CD4-positive, alpha-beta memory T cell (primary cell): ENCODE measurements around the gene MTERF1. TPM values are rescaled to one million over a fixed set of nuclear protein-coding genes. Genes with fewer than 3 reads are reported as not detected.
A peak's percentile ranks its signal among the peaks of the same experiment; 100 is the strongest.

Experiments used
- CTCF ChIA-PET: fragments of 350-600 bp; sonication (Branson Sonifier 250); formaldehyde crosslinking; loops from one replicate; lab custom pipeline; 2021; ENCODE audit warnings: inconsistent platforms; ENCODE audit not compliant: partially characterized antibody; lab: Charles Lee
- POLR2A ChIA-PET: fragments of 350-600 bp; sonication (Branson Sonifier 250); formaldehyde crosslinking; loops from one replicate; lab custom pipeline; 2021; ENCODE audit not compliant: partially characterized antibody; lab: Charles Lee
- DNase-seq, 5 donors: peaks; one replicate each; pipeline versions ENCODE4 v3.0.0 to v3.0.0-alpha.2; 2020 to 2022; ENCODE audit warnings: mixed read lengths in 1 of 5
- H3K27ac ChIP-seq: one replicate; pipeline ENCODE4 v1.7.0; 2013; ENCODE audit warnings: low read depth, low read length
- H3K27me3 ChIP-seq: 2 replicates; pipeline ENCODE4 v1.7.0; 2013; ENCODE audit warnings: mild to moderate bottlenecking, low read length, moderate library complexity; ENCODE audit not compliant: insufficient read depth
- H3K36me3 ChIP-seq: 2 replicates; pipeline ENCODE4 v1.7.0; 2013; ENCODE audit warnings: mild to moderate bottlenecking, low read length, moderate library complexity; ENCODE audit not compliant: insufficient read depth
- H3K4me1 ChIP-seq: 2 replicates; pipeline ENCODE4 v1.7.0; 2013; ENCODE audit warnings: mild to moderate bottlenecking, low read length, moderate library complexity; ENCODE audit not compliant: insufficient read depth
- H3K4me3 ChIP-seq, 2 donors: one replicate each; pipeline ENCODE4 v1.7.0; 2013; ENCODE audit warnings: low read length in 2 of 2, mild to moderate bottlenecking in 1 of 2
- H3K9me3 ChIP-seq, 2 donors: one replicate each; pipeline ENCODE4 v1.7.0; 2013; ENCODE audit warnings: low read length in 2 of 2, control low read depth in 1 of 2; ENCODE audit not compliant: control insufficient read depth in 1 of 2
- H3K27ac Mint-ChIP-seq, 7 donors: one replicate each; pipeline ENCODE4 v1.8.0; 2020 to 2021; ENCODE audit warnings: mixed read lengths in 7 of 7, mild to moderate bottlenecking in 6 of 7, inconsistent platforms in 3 of 7, moderate library complexity in 3 of 7
- H3K27me3 Mint-ChIP-seq, 2 donors: one replicate each; pipeline ENCODE4 v1.8.0; 2020 to 2021; ENCODE audit warnings: mixed read lengths in 2 of 2
- H3K36me3 Mint-ChIP-seq, 2 donors: one replicate each; pipeline ENCODE4 v1.8.0; 2020 to 2021; ENCODE audit warnings: mixed read lengths in 2 of 2, inconsistent platforms in 1 of 2, mild to moderate bottlenecking in 1 of 2
- H3K4me1 Mint-ChIP-seq, 4 donors: one replicate each; pipeline ENCODE4 v1.8.0; 2020 to 2021; ENCODE audit warnings: mixed read lengths in 4 of 4, mild to moderate bottlenecking in 1 of 4
- H3K4me3 Mint-ChIP-seq, 8 donors: one replicate each; pipeline ENCODE4 v1.8.0; 2020 to 2021; ENCODE audit warnings: mixed read lengths in 8 of 8, mild to moderate bottlenecking in 7 of 8, moderate library complexity in 6 of 8, inconsistent platforms in 3 of 8
- H3K9me3 Mint-ChIP-seq, 8 donors: one replicate each; pipeline ENCODE4 v1.8.0; 2020 to 2021; ENCODE audit warnings: mixed read lengths in 8 of 8, mild to moderate bottlenecking in 5 of 8, inconsistent platforms in 3 of 8, moderate library complexity in 1 of 8
- intact Hi-C: fragments of 100-400 bp; cut with micrococcal nuclease; formaldehyde crosslinking; loops from one replicate; pipeline ENCODE4 v1.15.1; 2023
- polyA plus RNA-seq, 2 donors: library from polyadenylated mRNA; unstranded; fragments of 300-500 nt; fragmentation: Illumina TruSeq; gene quantifications; one replicate each; pipeline ENCODE4 v1.2.3, GENCODE V29; 2021
- total RNA-seq, 2 experiments: library from RNA; stranded (reverse); gene quantifications; one replicate each; pipeline ENCODE4 v1.2.3, GENCODE V29; 2021

Gene MTERF1
- total and polyA plus RNA-seq, 4 experiments from 2014 or later: 6.6 to 32.4 (median 23.6) TPM

- H3K4me3 ChIP-seq: no peak overlapping the region
- CTCF ChIA-PET: no interaction called here
- peaks cover 16 to 39% of the 10 kb centered on the region in 2 donors for H3K36me3 Mint-ChIP-seq
- H3K4me1 Mint-ChIP-seq: peaks cover 0 to 4% (median under 1%) of the 10 kb centered on the region in 4 donors
- no peak overlapping the region for H3K27ac Mint-ChIP-seq
- no peaks in the 10 kb centered on the region for H3K9me3 ChIP-seq
- POLR2A ChIA-PET: no interaction called here
- H3K27me3 ChIP-seq: no peaks in the 10 kb centered on the region
- no peaks in the 10 kb centered on the region for H3K4me1 ChIP-seq
- no peaks in the 10 kb centered on the region for H3K27me3 Mint-ChIP-seq
- no peak overlapping the region for H3K27ac ChIP-seq
- no peak overlapping the region for H3K4me3 Mint-ChIP-seq
- H3K36me3 ChIP-seq: no peaks in the 10 kb centered on the region
- peaks cover 3 to 11% (median 6%) of the 10 kb centered on the region in 8 donors for H3K9me3 Mint-ChIP-seq
- no peak for DNase-seq
- intact Hi-C loops: no loop called here
Measured at GRCh38 chr7:91847876-91848588, 32.5 kb downstream of the MTERF1 start.

- Mint-ChIP-seq H3K9me3 (peaks cover 0 to 10% (median 2%) of the 10 kb centered on the region in 8 donors), H3K4me1 (peaks cover 0 to 1% (median 0%) of the 10 kb centered on the region in 4 donors), H3K36me3 (peaks cover 11 to 31% of the 10 kb centered on the region in 2 donors), H3K27ac (no peak overlapping the region), H3K27me3 (no peaks in the 10 kb centered on the region), H3K4me3 (no peak overlapping the region)
- intact Hi-C loops: no loop called here
- H3K9me3 ChIP-seq: no peaks in the 10 kb centered on the region
- ChIA-PET CTCF (no interaction called here), POLR2A (no interaction called here)
- H3K27ac ChIP-seq: no peak overlapping the region
- H3K27me3 ChIP-seq: no peaks in the 10 kb centered on the region
- DNase-seq: no peak
- H3K36me3 ChIP-seq: no peaks in the 10 kb centered on the region
- H3K4me1 ChIP-seq: no peaks in the 10 kb centered on the region
- no peak overlapping the region for H3K4me3 ChIP-seq
Measured at GRCh38 chr7:91847231-91847630, 33.3 kb downstream of the MTERF1 start.

DNA sequence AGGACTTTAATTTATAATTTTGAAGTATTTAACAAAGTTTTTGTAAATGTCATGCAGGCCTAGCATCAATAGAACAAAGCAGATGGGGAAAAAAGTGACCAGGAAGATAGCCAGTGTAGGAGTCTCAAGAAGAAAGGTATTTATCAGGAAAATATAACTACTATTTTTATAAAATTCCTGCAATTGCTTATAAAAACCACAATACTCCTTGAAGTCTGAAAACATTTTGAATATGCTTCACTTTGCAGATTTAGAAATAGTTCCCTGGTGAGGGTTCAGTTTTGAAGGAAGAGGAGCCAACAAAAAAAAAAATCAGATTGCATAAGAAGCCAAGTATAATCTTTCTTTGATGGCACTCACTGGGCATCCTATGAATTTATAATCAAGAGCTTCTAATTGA, 34.1 kb downstream of the MTERF1 start:
- CTCF ChIA-PET: no interaction called here
- intact Hi-C loops: no loop called here
- no peak for DNase-seq

DNA sequence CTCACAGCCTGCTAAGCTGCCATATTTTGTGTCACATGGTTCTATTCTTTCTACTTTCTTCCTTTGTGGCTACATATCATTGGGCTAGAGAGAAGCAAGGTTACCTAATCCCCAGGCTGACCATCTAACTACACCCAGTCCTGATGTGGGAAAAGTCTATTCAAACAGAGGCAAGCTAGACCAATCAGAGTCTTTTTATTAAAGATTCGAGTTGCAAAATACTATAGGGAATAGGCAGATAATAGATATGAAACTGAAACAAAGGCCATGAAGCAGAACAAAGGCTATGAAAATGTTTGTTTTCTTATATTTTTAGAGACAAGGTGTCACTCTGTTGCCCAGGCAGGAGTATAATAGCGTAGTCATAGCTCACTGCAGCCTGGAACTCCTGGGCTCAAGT, 36.7 kb downstream of the MTERF1 start:
- CTCF ChIA-PET: interaction anchor here (1.5 to 1.6 kb wide), 2 partner anchors 14 to 17 kb away, joined by 3 to 5 read pairs; no protein-coding TSS in a partner anchor
- peaks cover 0 to 3% (median 0%) of the 10 kb centered on the region in 4 donors for H3K4me1 Mint-ChIP-seq
- H3K9me3 Mint-ChIP-seq: peaks cover 4 to 15% (median 9%) of the 10 kb centered on the region in 8 donors
- no peaks in the 10 kb centered on the region for H3K36me3 ChIP-seq
- H3K27me3 Mint-ChIP-seq: no peaks in the 10 kb centered on the region
- no peak overlapping the region for H3K27ac Mint-ChIP-seq
- intact Hi-C loops: no loop called here
- H3K27ac ChIP-seq: no peak overlapping the region
- POLR2A ChIA-PET: no interaction called here
- no peak overlapping the region for H3K4me3 ChIP-seq
- H3K4me1 ChIP-seq: no peaks in the 10 kb centered on the region
- no peaks in the 10 kb centered on the region for H3K9me3 ChIP-seq
- H3K4me3 Mint-ChIP-seq: no peak overlapping the region
- no peak for DNase-seq
- peaks cover 7 to 25% of the 10 kb centered on the region in 2 donors for H3K36me3 Mint-ChIP-seq
- no peaks in the 10 kb centered on the region for H3K27me3 ChIP-seq

More for the DNA sequence above, 34.1 kb downstream of the MTERF1 start:
- Histone ChIP-seq H3K27me3 (no peaks in the 10 kb centered on the region), H3K36me3 (no peaks in the 10 kb centered on the region), H3K9me3 (no peaks in the 10 kb centered on the region), H3K27ac (no peak overlapping the region), H3K4me1 (no peaks in the 10 kb centered on the region), H3K4me3 (no peak overlapping the region)
- Mint-ChIP-seq H3K4me3 (no peak overlapping the region), H3K27ac (no peak overlapping the region), H3K36me3 (peaks cover 9 to 31% of the 10 kb centered on the region in 2 donors), H3K27me3 (no peaks in the 10 kb centered on the region), H3K9me3 (peaks cover 3 to 13% (median 6%) of the 10 kb centered on the region in 8 donors), H3K4me1 (peaks cover 0 to 1% (median 0%) of the 10 kb centered on the region in 4 donors)
- POLR2A ChIA-PET: no interaction called here

- no peaks in the 10 kb centered on the region for H3K9me3 ChIP-seq
- DNase-seq: no peak
- H3K36me3 Mint-ChIP-seq: peaks cover 3 to 6% of the 10 kb centered on the region in 2 donors
Measured at GRCh38 chr7:91838439-91838838, 42.1 kb downstream of the MTERF1 start.

GRCh38 chr7:91837397-91838070, 43.0 kb downstream of the MTERF1 start:
- POLR2A ChIA-PET: no interaction called here
- intact Hi-C loops: no loop called here
- DNase-seq: no peak
- no peaks in the 10 kb centered on the region for H3K36me3 ChIP-seq
- no peak overlapping the region for H3K4me3 ChIP-seq
- Mint-ChIP-seq H3K9me3 (peaks cover 0 to 12% (median 8%) of the 10 kb centered on the region in 8 donors), H3K4me3 (no peak overlapping the region), H3K4me1 (peaks cover 0 to 3% (median 0%) of the 10 kb centered on the region in 4 donors), H3K27ac (peak overlapping the region in 1 of 7 donors; percentile 12), H3K27me3 (no peaks in the 10 kb centered on the region), H3K36me3 (peaks cover 3 to 6% of the 10 kb centered on the region in 2 donors)
- no peak overlapping the region for H3K27ac ChIP-seq
- no peaks in the 10 kb centered on the region for H3K9me3 ChIP-seq
- H3K27me3 ChIP-seq: no peaks in the 10 kb centered on the region
- H3K4me1 ChIP-seq: no peaks in the 10 kb centered on the region
- CTCF ChIA-PET: interaction anchor here (1.7 kb wide), 1 partner anchor 8 kb away, joined by 7 read pairs; no protein-coding TSS in a partner anchor

More at GRCh38 chr7:91838439-91838838, 42.1 kb downstream of the MTERF1 start:
- no peaks in the 10 kb centered on the region for H3K4me1 ChIP-seq
- intact Hi-C loops: no loop called here
- POLR2A ChIA-PET: no interaction called here
- H3K4me3 ChIP-seq: no peak overlapping the region
- H3K36me3 ChIP-seq: no peaks in the 10 kb centered on the region
- Mint-ChIP-seq H3K4me1 (peaks cover 0 to 3% (median 0%) of the 10 kb centered on the region in 4 donors), H3K27ac (no peak overlapping the region), H3K4me3 (no peak overlapping the region), H3K9me3 (peaks cover 0 to 12% (median 9%) of the 10 kb centered on the region in 8 donors), H3K27me3 (no peaks in the 10 kb centered on the region)
- CTCF ChIA-PET: interaction anchor here (1.7 kb wide), 1 partner anchor 9 kb away, joined by 7 read pairs; no protein-coding TSS in a partner anchor
- no peaks in the 10 kb centered on the region for H3K27me3 ChIP-seq
- no peak overlapping the region for H3K27ac ChIP-seq

GRCh38 chr7:91835826-91836368, 44.6 kb downstream of the MTERF1 start:
- CTCF ChIA-PET: no interaction called here
- no peak overlapping the region for H3K4me3 Mint-ChIP-seq
- H3K27me3 ChIP-seq: no peaks in the 10 kb centered on the region
- H3K27ac ChIP-seq: no peak overlapping the region
- no peak overlapping the region for H3K27ac Mint-ChIP-seq
- H3K4me1 ChIP-seq: no peaks in the 10 kb centered on the region
- POLR2A ChIA-PET: interaction anchor here (0.7 kb wide), 1 partner anchor 612 kb away, joined by 3 read pairs; no protein-coding TSS in a partner anchor
- H3K9me3 Mint-ChIP-seq: no peaks in the 10 kb centered on the region
- H3K36me3 ChIP-seq: no peaks in the 10 kb centered on the region
- no peaks in the 10 kb centered on the region for H3K36me3 Mint-ChIP-seq
- H3K4me3 ChIP-seq: no peak overlapping the region
- peaks cover 0 to 3% (median 0%) of the 10 kb centered on the region in 4 donors for H3K4me1 Mint-ChIP-seq
- intact Hi-C loops: no loop called here
- DNase-seq: no peak
- H3K27me3 Mint-ChIP-seq: no peaks in the 10 kb centered on the region
- H3K9me3 ChIP-seq: no peaks in the 10 kb centered on the region
